PC-3 (cell line): ENCODE results near the gene PDCD11. TPM values are rescaled to one million over a fixed set of nuclear protein-coding genes. Genes with fewer than 3 reads are reported as not detected.

Experiments
- ATAC-seq: fragments of 200-7000 bp; cut with Tn5 transposase; 2 replicates; pipeline ENCODE4 v1.9.1; 2020; ENCODE audit warnings: mild to moderate bottlenecking, moderate library complexity
- BruUV-seq: library from RNA; stranded (reverse); fragments of 400-500 nt; replicated peaks from 2 replicates; lab custom pipeline; 2021; lab: Mats Ljungman, UMichigan
- CTCF ChIA-PET: fragments of 300-600 bp; sonication (Branson Sonifier 250); formaldehyde crosslinking; loops from one replicate; lab custom pipeline; 2022; ENCODE audit warnings: antibody characterized with exemption; lab: Charles Lee
- POLR2A ChIA-PET: fragments of 300-600 bp; sonication (Branson Sonifier 250); formaldehyde crosslinking; loops from one replicate; lab custom pipeline; 2022; ENCODE audit warnings: antibody characterized with exemption; ENCODE audit not compliant: unreplicated experiment; lab: Charles Lee
- DNase-seq: peaks from one replicate; pipeline ENCODE4 v3.0.0-alpha.2; 2015
- H2AFZ ChIP-seq: fragments of 300-600 bp; sonication (generic); 2 replicates; pipeline ENCODE4 v1.6.0; 2016; ENCODE audit warnings: antibody characterized with exemption, low read length
- H3F3A ChIP-seq: fragments of 300-600 bp; sonication (generic); one replicate; pipeline ENCODE4 v1.6.0; 2017; ENCODE audit warnings: antibody characterized with exemption, low read length, control low read depth, mild to moderate bottlenecking; ENCODE audit not compliant: unreplicated experiment
- H3K27ac ChIP-seq: fragments of 300-600 bp; sonication (generic); 2 replicates; pipeline ENCODE4 v1.5.1; 2016; ENCODE audit warnings: mild to moderate bottlenecking, low read length
- H3K27me3 ChIP-seq: fragments of 300-600 bp; sonication (generic); 2 replicates; pipeline ENCODE4 v1.6.1; 2016; ENCODE audit warnings: low read length, mixed read lengths
- H3K36me3 ChIP-seq: fragments of 300-600 bp; sonication (generic); 2 replicates; pipeline ENCODE4 v1.6.1; 2016; ENCODE audit warnings: low read depth, mixed run types, low read length, mixed read lengths
- H3K4me1 ChIP-seq: fragments of 300-600 bp; sonication (generic); 2 replicates; pipeline ENCODE4 v1.5.1; 2016; ENCODE audit warnings: low read length; ENCODE audit not compliant: insufficient read depth
- H3K4me2 ChIP-seq: fragments of 300-600 bp; sonication (generic); 2 replicates; pipeline ENCODE4 v1.6.0; 2016; ENCODE audit warnings: low read length
- H3K4me3 ChIP-seq: fragments of 300-600 bp; sonication (generic); 2 replicates; pipeline ENCODE4 v1.5.1; 2016; ENCODE audit warnings: mild to moderate bottlenecking, low read length, mixed read lengths
- H3K79me2 ChIP-seq: fragments of 300-600 bp; sonication (generic); 2 replicates; pipeline ENCODE4 v1.6.1; 2017; ENCODE audit warnings: low read length, mixed read lengths
- H3K9ac ChIP-seq: fragments of 300-600 bp; sonication (generic); 2 replicates; pipeline ENCODE4 v1.6.0; 2016; ENCODE audit warnings: mild to moderate bottlenecking, low read length
- H3K9me2 ChIP-seq: fragments of 300-600 bp; sonication (generic); replicated peaks from 2 replicates; pipeline ENCODE4 v1.6.1; 2016; ENCODE audit warnings: mixed run types, low read length, mixed read lengths
- H3K9me3 ChIP-seq: fragments of 300-600 bp; sonication (generic); 2 replicates; pipeline ENCODE4 v1.6.1; 2016; ENCODE audit warnings: low read length, mixed read lengths
- H4K20me1 ChIP-seq: fragments of 300-600 bp; sonication (generic); 2 replicates; pipeline ENCODE4 v1.6.1; 2016; ENCODE audit warnings: low read length, mixed read lengths
- CTCF ChIP-seq: fragments of 300-600 bp; sonication (generic); conservative IDR thresholded peaks from 2 replicates; pipeline ENCODE4 v1.5.1; 2017; ENCODE audit warnings: antibody characterized with exemption, low read depth, mild to moderate bottlenecking, low read length
- EZH2 ChIP-seq: fragments of 300-600 bp; sonication (generic); IDR thresholded peaks from one replicate; pipeline ENCODE4 v1.6.1; 2017; ENCODE audit warnings: antibody characterized with exemption, mild to moderate bottlenecking, low read length; ENCODE audit not compliant: unreplicated experiment
- EZH2phosphoT487 ChIP-seq: fragments of 300-600 bp; sonication (generic); IDR thresholded peaks from 2 replicates; pipeline ENCODE4 v1.6.1; 2018; ENCODE audit warnings: mild to moderate bottlenecking, antibody characterized with exemption, low read length, borderline replicate concordance
- intact Hi-C: fragments of 100-400 bp; cut with micrococcal nuclease; formaldehyde crosslinking; loops from 2 replicates; pipeline ENCODE4 v1.9.0; 2023
- total RNA-seq: library from RNA; depleted of rRNA; stranded (reverse); fragments of >200 nt; gene quantifications from 2 replicates; pipeline ENCODE4 v1.2.3, GENCODE V29; 2014

Gene PDCD11
- total RNA-seq, 1 experiment from 2014 or later = 41.9 TPM

- ChIA-PET POLR2A (interaction anchor here (0.6 kb wide), 1 partner anchor 242 kb away, joined by 6 read pairs; no protein-coding TSS in a partner anchor), CTCF (no interaction called here)
- Histone ChIP-seq H3F3A (no peaks in the 10 kb centered on the region), H3K9me3 (no peaks in the 10 kb centered on the region), H3K9ac (peak overlapping the region; percentile 95), H3K4me2 (peak overlapping the region; percentile 92), H3K4me1 (peaks cover 30% of the 10 kb centered on the region), H4K20me1 (0 out of 2 replicates have a peak, but pooled peaks cover 4% of the 10 kb centered on the region), H2AFZ (peak overlapping the region; percentile 52), H3K27me3 (no peaks in the 10 kb centered on the region), H3K36me3 (peaks cover 33% of the 10 kb centered on the region), H3K4me3 (peak overlapping the region; percentile 92), H3K9me2 (no peaks in the 10 kb centered on the region), H3K79me2 (peaks cover 73% of the 10 kb centered on the region), H3K27ac (peak overlapping the region; percentile 53)
- DNase-seq (peak; percentile 13), ATAC-seq (peak; percentile 23)
- intact Hi-C loops = no loop called here
- no TSS peak for BruUV-seq
- no peak for TF ChIP-seq EZH2
- no peak for TF ChIP-seq CTCF
- no peak for TF ChIP-seq EZH2phosphoT487
Observed at GRCh38 chr10:103395754-103396066, 716 bp upstream of the PDCD11 start.

- BruUV-seq = TSS peak; percentile 80
- H3K36me3 ChIP-seq = peaks cover 31% of the 10 kb centered on the region
- intact Hi-C loops = no loop called here
Observed at GRCh38 chr10:103396789-103397087, 312 bp downstream of the PDCD11 start.

More at GRCh38 chr10:103396789-103397087, 312 bp downstream of the PDCD11 start:
- Histone ChIP-seq H3F3A (no peaks in the 10 kb centered on the region), H3K4me2 (peak overlapping the region; percentile 93), H3K27ac (peak overlapping the region; percentile 39; the same call in 1 of the 2 replicates), H3K4me1 (peaks cover 30% of the 10 kb centered on the region), H3K79me2 (peaks cover 73% of the 10 kb centered on the region), H3K9me3 (no peaks in the 10 kb centered on the region), H3K9ac (peak overlapping the region; percentile 95), H3K27me3 (no peaks in the 10 kb centered on the region), H2AFZ (peak overlapping the region; percentile 53), H3K4me3 (peak overlapping the region; percentile 92), H4K20me1 (0 out of 2 replicates have a peak, but pooled peaks cover 4% of the 10 kb centered on the region), H3K9me2 (no peaks in the 10 kb centered on the region)
- ChIA-PET CTCF (no interaction called here), POLR2A (interaction anchor here (0.5 to 0.6 kb wide), 3 partner anchors 116 to 627 kb away, joined by 3 to 4 read pairs (median 3); no protein-coding TSS in a partner anchor)
- ATAC-seq (no peak), DNase-seq (no peak)
- no peak for TF ChIP-seq EZH2phosphoT487
- no peak for TF ChIP-seq CTCF
- TF ChIP-seq EZH2 = no peak
